Sigmoid colon (tissue), 4 donors: Measurements from ENCODE around the gene LAPTM4A.

Experiments
- CTCF ChIP-seq, 4 experiments: fragments of 450-650 bp in 3 of 4; fragments of 200-600 bp in 1 of 4; IDR thresholded peaks; one replicate each; pipeline ENCODE4 v1.5.1; 2016 to 2019; ENCODE audit warnings: antibody characterized with exemption in 4 of 4, mild to moderate bottlenecking in 3 of 4, moderate library complexity in 2 of 4
- EP300 ChIP-seq, 4 donors: sonication (generic); formaldehyde crosslinking; IDR thresholded peaks; one replicate each; pipeline ENCODE4 v1.6.1; 2017; ENCODE audit warnings: antibody characterized with exemption in 4 of 4
- POLR2A ChIP-seq, 2 donors: fragments of 450-650 bp; IDR thresholded peaks; one replicate each; pipeline ENCODE4 v1.6.1; 2016; ENCODE audit warnings: antibody characterized with exemption in 2 of 2, mild to moderate bottlenecking in 2 of 2, moderate library complexity in 2 of 2
- POLR2AphosphoS5 ChIP-seq, 4 donors: sonication (generic); formaldehyde crosslinking; IDR thresholded peaks; one replicate each; pipeline ENCODE4 v1.6.1; 2017; ENCODE audit warnings: antibody characterized with exemption in 4 of 4

DNA sequence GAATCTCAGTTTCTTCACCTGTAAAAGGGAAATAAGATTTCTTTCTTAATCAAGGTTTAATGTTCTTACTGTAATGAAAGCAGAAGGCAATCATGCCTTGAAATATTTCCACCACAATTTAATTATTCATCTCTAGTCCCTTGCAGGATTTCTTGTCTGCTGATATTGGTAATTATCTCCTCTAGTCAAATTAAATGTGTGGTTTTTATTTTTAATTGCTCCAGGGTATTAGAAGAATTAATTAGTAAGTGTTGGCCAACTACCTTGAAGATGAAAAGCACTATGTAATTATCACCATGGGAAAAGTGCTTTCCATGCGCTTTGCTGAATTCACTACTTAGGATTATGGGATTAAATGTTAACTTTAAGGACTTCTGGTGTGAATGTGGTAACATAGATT lies 8.7 kb upstream of the LAPTM4A start:
- no peak for TF ChIP-seq CTCF (IDR thresholded peaks at IDR 0.05)
- no peak for TF ChIP-seq POLR2A (IDR thresholded peaks at IDR 0.05)
- no peak for TF ChIP-seq EP300 (IDR thresholded peaks at IDR 0.05)
- TF ChIP-seq POLR2AphosphoS5 (IDR thresholded peaks at IDR 0.05), result no peak
